Activated CD4-positive, alpha-beta T cell treated with anti-CD3 and anti-CD28 coated beads for 36 hours (primary cell): ENCODE data around the gene FGF2. TPM values are rescaled to one million over a fixed set of nuclear protein-coding genes. Genes with fewer than 3 reads are reported as not detected.
"Not testable (repeated sequence)": the region's sequence is repeated elsewhere in the genome, so short reads cannot be mapped to it uniquely, and the experiment has no call there.

Source experiments
- ATAC-seq: fragments of 200-7000 bp; cut with Tn5 transposase; one replicate; pipeline ENCODE4 v1.10.0; 2021; ENCODE audit warnings: mild to moderate bottlenecking, moderate library complexity
- CTCF ChIA-PET: fragments of 350-600 bp; sonication (Branson Sonifier 250); formaldehyde crosslinking; loops from one replicate; lab custom pipeline; 2021; ENCODE audit warnings: antibody characterized with exemption; lab: Charles Lee
- POLR2A ChIA-PET: fragments of 350-600 bp; sonication (Branson Sonifier 250); formaldehyde crosslinking; loops from one replicate; lab custom pipeline; 2021; ENCODE audit warnings: antibody characterized with exemption, inconsistent platforms; lab: Charles Lee
- DNase-seq: peaks from one replicate; pipeline ENCODE4 v3.0.0-alpha.2; 2020
- H3K27ac Mint-ChIP-seq: one replicate; pipeline ENCODE4 v1.8.0; 2021; ENCODE audit warnings: mixed read lengths
- H3K27me3 Mint-ChIP-seq: one replicate; pipeline ENCODE4 v1.8.0; 2021; ENCODE audit warnings: mixed read lengths
- H3K36me3 Mint-ChIP-seq: one replicate; pipeline ENCODE4 v1.8.0; 2021; ENCODE audit warnings: low read depth, mixed read lengths
- H3K4me1 Mint-ChIP-seq: one replicate; pipeline ENCODE4 v1.8.0; 2021; ENCODE audit warnings: mixed read lengths
- H3K4me3 Mint-ChIP-seq: one replicate; pipeline ENCODE4 v1.8.0; 2021; ENCODE audit warnings: mild to moderate bottlenecking, moderate library complexity, mixed read lengths
- H3K9me3 Mint-ChIP-seq: one replicate; pipeline ENCODE4 v1.8.0; 2021; ENCODE audit warnings: low read depth, mixed read lengths
- intact Hi-C, 2 experiments: fragments of 100-400 bp; cut with DNase I in 1 of 2; cut with micrococcal nuclease in 1 of 2; formaldehyde crosslinking; loops; one replicate each; pipeline versions ENCODE4 v1.14.2 to v1.15.1; 2022 to 2024; cut with DNase I, micrococcal nuclease
- total RNA-seq, 2 experiments: library from RNA; stranded (reverse); gene quantifications; one replicate each; pipeline ENCODE4 v1.2.3, GENCODE V29; 2021

FGF2 gene
- total RNA-seq, 2 experiments from 2014 or later: 0.91 to 1.2 TPM

- H3K36me3 Mint-ChIP-seq: no peaks in the 10 kb centered on the region
- no peaks in the 10 kb centered on the region for H3K9me3 Mint-ChIP-seq
- H3K27ac Mint-ChIP-seq: no peak overlapping the region
Measured at GRCh38 chr4:122865425-122865824, 38.8 kb downstream of the FGF2 start.

GRCh38 chr4:122868235-122868634, 41.6 kb downstream of the FGF2 start:
- intact Hi-C loops, H3K4me3 Mint-ChIP-seq, ATAC-seq, DNase-seq, H3K9me3 Mint-ChIP-seq, CTCF ChIA-PET, H3K36me3 Mint-ChIP-seq, POLR2A ChIA-PET, H3K27ac Mint-ChIP-seq, H3K4me1 Mint-ChIP-seq: not testable (repeated sequence)
- H3K27me3 Mint-ChIP-seq: peaks cover 34% of the 10 kb centered on the region

More at GRCh38 chr4:122865425-122865824, 38.8 kb downstream of the FGF2 start:
- Mint-ChIP-seq H3K27me3 (peaks cover 26% of the 10 kb centered on the region), H3K4me3 (no peak overlapping the region), H3K4me1 (no peaks in the 10 kb centered on the region)
- ATAC-seq (no peak), DNase-seq (no peak)
- intact Hi-C loops: no loop called here
- CTCF ChIA-PET: interaction anchor here (0.6 kb wide), 1 partner anchor 45 kb away, joined by 3 read pairs; no protein-coding TSS in a partner anchor
- POLR2A ChIA-PET: no interaction called here

GRCh38 chr4:122873146-122873545, 46.5 kb downstream of the FGF2 start:
- no peak for DNase-seq
- Mint-ChIP-seq H3K36me3 (no peaks in the 10 kb centered on the region), H3K4me3 (no peak overlapping the region), H3K27me3 (peaks cover 42% of the 10 kb centered on the region), H3K9me3 (no peaks in the 10 kb centered on the region), H3K27ac (no peak overlapping the region), H3K4me1 (no peaks in the 10 kb centered on the region)
- POLR2A ChIA-PET: no interaction called here
- no peak for ATAC-seq
- CTCF ChIA-PET: interaction anchor here (0.6 to 2.7 kb wide), 4 partner anchors 19 to 59 kb away, joined by 3 to 10 read pairs (median 4); no protein-coding TSS in a partner anchor
- intact Hi-C loops: no loop called here

- no peaks in the 10 kb centered on the region for H3K4me1 Mint-ChIP-seq
- ChIA-PET POLR2A (no interaction called here), CTCF (interaction anchor here (0.6 to 2.7 kb wide), 4 partner anchors 20 to 116 kb away, joined by 3 to 10 read pairs (median 4); no protein-coding TSS in a partner anchor)
- intact Hi-C loops: no loop called here
- DNase-seq (no peak), ATAC-seq (no peak)
- H3K36me3 Mint-ChIP-seq: no peaks in the 10 kb centered on the region
- no peak overlapping the region for H3K27ac Mint-ChIP-seq
- H3K4me3 Mint-ChIP-seq: no peak overlapping the region
- peaks cover 36% of the 10 kb centered on the region for H3K27me3 Mint-ChIP-seq
- H3K9me3 Mint-ChIP-seq: no peaks in the 10 kb centered on the region
Measured at GRCh38 chr4:122873821-122874593, 47.4 kb downstream of the FGF2 start.

GRCh38 chr4:122875949-122876348, 49.3 kb downstream of the FGF2 start:
- ATAC-seq (no peak), DNase-seq (no peak)
- intact Hi-C loops: no loop called here
- Mint-ChIP-seq H3K4me1 (no peaks in the 10 kb centered on the region), H3K4me3 (no peak overlapping the region), H3K27me3 (peaks cover 27% of the 10 kb centered on the region), H3K36me3 (no peaks in the 10 kb centered on the region), H3K27ac (no peak overlapping the region), H3K9me3 (peaks cover 2% of the 10 kb centered on the region)
- CTCF ChIA-PET: interaction anchor here (0.9 to 1.3 kb wide), 4 partner anchors 12 to 125 kb away, joined by 3 to 4 read pairs (median 4); no protein-coding TSS in a partner anchor
- POLR2A ChIA-PET: no interaction called here

- Mint-ChIP-seq H3K36me3 (no peaks in the 10 kb centered on the region), H3K27me3 (peaks cover 25% of the 10 kb centered on the region), H3K4me3 (no peak overlapping the region), H3K9me3 (peaks cover 2% of the 10 kb centered on the region), H3K4me1 (no peaks in the 10 kb centered on the region), H3K27ac (no peak overlapping the region)
- POLR2A ChIA-PET: interaction anchor here (0.7 kb wide), 1 partner anchor 20 kb away, joined by 6 read pairs; no protein-coding TSS in a partner anchor
- ATAC-seq: no peak
- CTCF ChIA-PET: interaction anchor here (0.6 to 1.3 kb wide), 5 partner anchors 13 to 126 kb away, joined by 3 to 4 read pairs (median 3); no protein-coding TSS in a partner anchor
- intact Hi-C loops: no loop called here
- no peak for DNase-seq
Measured at GRCh38 chr4:122876456-122876855, 49.8 kb downstream of the FGF2 start.

GRCh38 chr4:122879001-122879400, 52.4 kb downstream of the FGF2 start:
- peaks cover 8% of the 10 kb centered on the region for H3K27me3 Mint-ChIP-seq
- no peak overlapping the region for H3K4me3 Mint-ChIP-seq
- ATAC-seq: no peak
- peaks cover 2% of the 10 kb centered on the region for H3K9me3 Mint-ChIP-seq
- intact Hi-C loops: no loop called here
- POLR2A ChIA-PET: no interaction called here
- H3K27ac Mint-ChIP-seq: no peak overlapping the region
- DNase-seq: no peak
- no peaks in the 10 kb centered on the region for H3K36me3 Mint-ChIP-seq
- CTCF ChIA-PET: interaction anchor here (1.2 kb wide), 1 partner anchor 18 kb away, joined by 3 read pairs; no protein-coding TSS in a partner anchor
- H3K4me1 Mint-ChIP-seq: no peaks in the 10 kb centered on the region

- no peak for ATAC-seq
- Mint-ChIP-seq H3K36me3 (no peaks in the 10 kb centered on the region), H3K27me3 (peaks cover 4% of the 10 kb centered on the region), H3K9me3 (peaks cover 2% of the 10 kb centered on the region), H3K4me3 (no peak overlapping the region), H3K4me1 (no peaks in the 10 kb centered on the region), H3K27ac (no peak overlapping the region)
- no peak for DNase-seq
- POLR2A ChIA-PET: no interaction called here
- intact Hi-C loops: no loop called here
- CTCF ChIA-PET: no interaction called here
Measured at GRCh38 chr4:122882857-122883735, 56.5 kb downstream of the FGF2 start.

GRCh38 chr4:122884499-122884898, 57.9 kb downstream of the FGF2 start:
- peaks cover under 1% of the 10 kb centered on the region for H3K9me3 Mint-ChIP-seq
- ATAC-seq (no peak), DNase-seq (no peak)
- H3K27me3 Mint-ChIP-seq: peaks cover 2% of the 10 kb centered on the region
- no peak overlapping the region for H3K27ac Mint-ChIP-seq
- no peaks in the 10 kb centered on the region for H3K36me3 Mint-ChIP-seq
- intact Hi-C loops: no loop called here
- POLR2A ChIA-PET: no interaction called here
- H3K4me3 Mint-ChIP-seq: no peak overlapping the region
- CTCF ChIA-PET: interaction anchor here (0.6 kb wide), 1 partner anchor 644 kb away, joined by 3 read pairs; no protein-coding TSS in a partner anchor
- H3K4me1 Mint-ChIP-seq: no peaks in the 10 kb centered on the region

- H3K9me3 Mint-ChIP-seq: no peaks in the 10 kb centered on the region
- no peak overlapping the region for H3K4me3 Mint-ChIP-seq
- DNase-seq (no peak), ATAC-seq (no peak)
- ChIA-PET POLR2A (no interaction called here), CTCF (no interaction called here)
- intact Hi-C loops: no loop called here
- H3K4me1 Mint-ChIP-seq: no peaks in the 10 kb centered on the region
- no peaks in the 10 kb centered on the region for H3K36me3 Mint-ChIP-seq
- no peak overlapping the region for H3K27ac Mint-ChIP-seq
- no peaks in the 10 kb centered on the region for H3K27me3 Mint-ChIP-seq
Measured at GRCh38 chr4:122889726-122890125, 63.1 kb downstream of the FGF2 start.

GRCh38 chr4:122890147-122890795, 63.6 kb downstream of the FGF2 start:
- no peaks in the 10 kb centered on the region for H3K36me3 Mint-ChIP-seq
- ChIA-PET POLR2A (no interaction called here), CTCF (no interaction called here)
- no peaks in the 10 kb centered on the region for H3K27me3 Mint-ChIP-seq
- no peak for ATAC-seq
- intact Hi-C loops: no loop called here
- DNase-seq: no peak
- H3K9me3 Mint-ChIP-seq: no peaks in the 10 kb centered on the region
- no peak overlapping the region for H3K4me3 Mint-ChIP-seq
- no peaks in the 10 kb centered on the region for H3K4me1 Mint-ChIP-seq
- H3K27ac Mint-ChIP-seq: no peak overlapping the region
